Mesodermal cell (in vitro differentiated cells): ENCODE measurements around the gene RAB13.

Source experiments
- H3K27ac ChIP-seq: 2 replicates; pipeline ENCODE4 v1.7.0; 2013; ENCODE audit warnings: mild to moderate bottlenecking, low read depth, low read length, moderate library complexity; ENCODE audit not compliant: severe bottlenecking
- H3K36me3 ChIP-seq: 2 replicates; pipeline ENCODE4 v1.7.1; 2013; ENCODE audit warnings: mild to moderate bottlenecking, low read length, moderate library complexity; ENCODE audit not compliant: control insufficient read depth, insufficient read depth
- H3K4me1 ChIP-seq: one replicate; pipeline ENCODE4 v1.7.1; 2013; ENCODE audit warnings: mild to moderate bottlenecking, low read length; ENCODE audit not compliant: insufficient read depth, control insufficient read depth, poor library complexity, severe bottlenecking
- H3K4me3 ChIP-seq: 2 replicates; pipeline ENCODE4 v1.7.0; 2013; ENCODE audit warnings: low read length, control low read depth, mild to moderate bottlenecking; ENCODE audit not compliant: insufficient read depth, poor library complexity, severe bottlenecking; ENCODE audit errors: extremely low read depth
- H3K9me3 ChIP-seq: 2 replicates; pipeline ENCODE4 v1.7.1; 2013; ENCODE audit warnings: mild to moderate bottlenecking, low read length, moderate library complexity; ENCODE audit not compliant: control insufficient read depth
- WGBS, 2 experiments: methylation state at CpG; one replicate each; pipeline ENCODE4 v1.1.5; 2013; ENCODE audit warnings: missing lambda C conversion rate in 2 of 2; ENCODE audit not compliant: insufficient coverage in 2 of 2; 5-methylcytosine and 5-hydroxymethylcytosine counted together

The RAB13 gene

GRCh38 chr1:153977250-153978240 lies 8.6 kb downstream of the RAB13 start, which contains the start of gene JTB:
Gene JTB (minus strand): TSS chr1:153977674. CDS start chr1:153977252, 422 bp downstream.
- no peaks in the 10 kb centered on the region for H3K9me3 ChIP-seq
- 0 to 1% methylated on average over 70 to 72 of the region's 75 CpGs for WGBS, 2 experiments
- peak within 1 kb of the TSS; percentile 59 for H3K27ac ChIP-seq
- H3K4me1 ChIP-seq = peaks cover 6% of the 10 kb centered on the region
- H3K36me3 ChIP-seq = peaks cover 70% of the 10 kb centered on the region
- peak within 1 kb of the TSS; percentile 86 for H3K4me3 ChIP-seq

GRCh38 chr1:153976819-153977249 lies 9.3 kb downstream of the RAB13 start:
- H3K27ac ChIP-seq = peak overlapping the region; percentile 59
- H3K36me3 ChIP-seq = peaks cover 63% of the 10 kb centered on the region
- 2 to 3% methylated on average over 6 to 12 of the region's 16 CpGs for WGBS, 2 experiments

GRCh38 chr1:153973525-153973924 lies 12.6 kb downstream of the RAB13 start:
- 97 to 98% methylated on average over 6 to 7 of the region's 7 CpGs for WGBS, 2 experiments
- Histone ChIP-seq H3K4me1 (peaks cover 8% of the 10 kb centered on the region), H3K9me3 (no peaks in the 10 kb centered on the region), H3K4me3 (no peak overlapping the region), H3K36me3 (peaks cover 34% of the 10 kb centered on the region), H3K27ac (no peak overlapping the region)

More at GRCh38 chr1:153976819-153977249, 9.3 kb downstream of the RAB13 start:
- Histone ChIP-seq H3K9me3 (no peaks in the 10 kb centered on the region), H3K4me3 (peak overlapping the region; percentile 86), H3K4me1 (peaks cover 6% of the 10 kb centered on the region)

GRCh38 chr1:153973071-153973470 lies 13.1 kb downstream of the RAB13 start:
- H3K27ac ChIP-seq = no peak overlapping the region
- no peak overlapping the region for H3K4me3 ChIP-seq
- H3K4me1 ChIP-seq = peaks cover 8% of the 10 kb centered on the region
- no peaks in the 10 kb centered on the region for H3K9me3 ChIP-seq
- WGBS, 2 experiments = 95% methylated on average over 3 of the region's 3 CpGs
- peaks cover 30% of the 10 kb centered on the region for H3K36me3 ChIP-seq

- peaks cover 8% of the 10 kb centered on the region for H3K4me1 ChIP-seq
- H3K27ac ChIP-seq = no peak overlapping the region
- no peaks in the 10 kb centered on the region for H3K9me3 ChIP-seq
- H3K4me3 ChIP-seq = no peak overlapping the region
- H3K36me3 ChIP-seq = peaks cover 20% of the 10 kb centered on the region
- WGBS, 2 experiments = 89 to 93% methylated on average over 2 of the region's 2 CpGs
Measured at GRCh38 chr1:153970346-153970745, 15.8 kb downstream of the RAB13 start.

GRCh38 chr1:153968972-153969371 lies 17.2 kb downstream of the RAB13 start:
- H3K4me3 ChIP-seq = no peak overlapping the region
- 100% methylated on average over 1 of the region's 2 CpGs for WGBS, 2 experiments
- H3K27ac ChIP-seq = no peak overlapping the region
- peaks cover 6% of the 10 kb centered on the region for H3K36me3 ChIP-seq
- no peaks in the 10 kb centered on the region for H3K9me3 ChIP-seq
- peaks cover 8% of the 10 kb centered on the region for H3K4me1 ChIP-seq

- 79 to 83% methylated on average over 12 of the region's 13 CpGs for WGBS, 2 experiments
- Histone ChIP-seq H3K4me3 (peak overlapping the region; percentile 61), H3K4me1 (peaks cover 8% of the 10 kb centered on the region), H3K9me3 (no peaks in the 10 kb centered on the region), H3K27ac (no peak overlapping the region), H3K36me3 (peaks cover 1% of the 10 kb centered on the region)
Measured at GRCh38 chr1:153968408-153968807, 17.7 kb downstream of the RAB13 start.

GRCh38 chr1:153968000-153968363 lies 18.2 kb downstream of the RAB13 start:
- Histone ChIP-seq H3K27ac (peak overlapping the region; percentile 95), H3K4me1 (peaks cover 8% of the 10 kb centered on the region), H3K36me3 (no peaks in the 10 kb centered on the region), H3K4me3 (peak overlapping the region; percentile 61), H3K9me3 (no peaks in the 10 kb centered on the region)
- 47 to 62% methylated on average over 2 of the region's 8 CpGs for WGBS, 2 experiments

- H3K36me3 ChIP-seq = no peaks in the 10 kb centered on the region
- H3K27ac ChIP-seq = peak within 1 kb of the TSS; percentile 95
- H3K9me3 ChIP-seq = no peaks in the 10 kb centered on the region
- H3K4me1 ChIP-seq = peaks cover 8% of the 10 kb centered on the region
- peak within 1 kb of the TSS; percentile 61 for H3K4me3 ChIP-seq
- 1% methylated on average over 50 to 55 of the region's 60 CpGs for WGBS, 2 experiments
Measured at GRCh38 chr1:153967107-153967999, 18.8 kb downstream of the RAB13 start, which contains the start of gene CREB3L4. Gene CREB3L4 (plus strand): TSS chr1:153967902. CDS start chr1:153968526, 624 bp downstream.

GRCh38 chr1:153963850-153964331 lies 22.2 kb downstream of the RAB13 start:
- 0 to 1% methylated on average over 18 to 20 of the region's 22 CpGs for WGBS, 2 experiments
- peaks cover 29% of the 10 kb centered on the region for H3K36me3 ChIP-seq
- no peaks in the 10 kb centered on the region for H3K9me3 ChIP-seq
- peaks cover 15% of the 10 kb centered on the region for H3K4me1 ChIP-seq
- H3K27ac ChIP-seq = peak overlapping the region; percentile 96
- peak overlapping the region; percentile 75 for H3K4me3 ChIP-seq
